GM18526 (cell line): ENCODE measurements around the gene ATRX.

ENCODE experiments used
- POLR2A ChIP-seq: IDR thresholded peaks from 3 replicates; pipeline ENCODE4 v1.6.1; 2011; ENCODE audit not compliant: insufficient read length; ENCODE audit errors: extremely low read depth

Gene ATRX

DNA sequence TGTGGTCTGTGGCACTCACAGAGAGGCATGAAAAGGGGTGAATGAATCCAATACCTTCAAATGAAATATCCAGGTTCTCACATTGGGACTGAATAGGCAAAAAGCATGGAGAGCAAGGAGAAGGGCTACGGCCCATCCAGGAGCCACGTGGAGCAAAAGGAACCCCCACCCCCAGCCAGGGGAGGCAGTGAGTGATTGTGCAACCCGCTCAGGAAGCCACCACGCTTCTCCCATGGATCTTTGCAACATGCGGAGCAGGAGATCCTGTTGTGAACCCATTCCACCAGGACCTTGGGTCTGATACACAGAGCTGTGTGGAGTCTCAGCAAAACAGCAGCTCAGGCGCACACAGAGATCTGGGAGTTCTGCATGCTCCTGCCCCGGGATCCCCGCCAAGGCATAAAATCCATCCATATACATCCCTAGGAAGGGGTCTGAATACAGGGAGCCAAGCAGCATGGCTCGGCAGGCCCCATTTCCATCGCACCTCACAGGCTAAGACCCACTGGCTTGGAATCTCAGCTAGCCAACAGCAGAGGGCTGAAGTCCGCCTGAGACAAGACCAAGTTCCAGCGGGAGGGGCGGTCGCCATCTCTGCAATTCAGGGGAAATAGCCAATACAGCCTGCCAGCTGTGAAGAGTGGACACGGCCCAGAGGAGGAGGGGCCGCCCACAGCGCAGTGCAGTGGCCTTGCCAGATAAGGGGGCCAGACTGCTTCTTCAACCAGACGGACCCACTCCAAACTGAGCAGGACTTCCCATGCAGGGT is 258.6 kb downstream of the ATRX start:
- no peak for TF ChIP-seq POLR2A

DNA sequence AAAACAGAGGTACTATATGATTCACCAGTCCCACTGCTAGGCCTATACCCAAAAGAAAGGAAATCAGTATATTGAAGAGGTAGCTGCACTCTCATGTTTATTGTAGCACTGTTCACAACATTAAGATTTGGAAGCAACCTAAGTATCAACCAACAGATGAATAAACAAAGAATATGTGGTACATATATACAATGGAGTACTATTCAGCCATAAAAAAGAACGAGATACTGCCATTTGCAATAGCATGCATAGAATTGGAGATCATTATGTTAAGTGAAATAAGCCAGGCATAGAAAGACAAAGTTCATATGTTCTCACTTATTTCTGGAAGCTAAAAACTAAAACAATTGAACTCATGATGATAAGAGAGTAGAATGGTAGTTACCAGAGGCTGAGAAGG is 266.3 kb downstream of the ATRX start:
- TF ChIP-seq POLR2A, result no peak

GRCh38 chrX:77514177-77514576 is 271.8 kb downstream of the ATRX start:
- no peak for TF ChIP-seq POLR2A

DNA sequence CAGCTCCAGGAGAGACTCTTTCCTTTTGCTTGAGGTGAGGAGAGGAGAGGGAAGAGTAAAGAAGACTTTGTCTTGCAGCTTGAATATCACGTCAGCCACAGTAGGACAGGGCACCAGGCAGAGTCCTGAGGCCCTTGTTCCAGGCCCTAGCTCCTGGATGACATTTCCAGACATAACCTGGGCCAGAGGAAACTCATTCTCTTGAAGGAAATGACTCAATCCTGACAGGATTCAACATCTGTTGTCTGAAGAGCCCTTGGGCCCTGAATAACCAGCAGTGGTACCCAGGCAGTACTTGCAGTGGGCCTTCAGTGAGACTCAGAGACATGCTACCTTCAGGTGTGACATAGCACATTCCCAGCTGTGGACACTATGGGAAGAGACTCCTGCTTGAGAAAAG is 276.0 kb downstream of the ATRX start:
- no peak for TF ChIP-seq POLR2A

DNA sequence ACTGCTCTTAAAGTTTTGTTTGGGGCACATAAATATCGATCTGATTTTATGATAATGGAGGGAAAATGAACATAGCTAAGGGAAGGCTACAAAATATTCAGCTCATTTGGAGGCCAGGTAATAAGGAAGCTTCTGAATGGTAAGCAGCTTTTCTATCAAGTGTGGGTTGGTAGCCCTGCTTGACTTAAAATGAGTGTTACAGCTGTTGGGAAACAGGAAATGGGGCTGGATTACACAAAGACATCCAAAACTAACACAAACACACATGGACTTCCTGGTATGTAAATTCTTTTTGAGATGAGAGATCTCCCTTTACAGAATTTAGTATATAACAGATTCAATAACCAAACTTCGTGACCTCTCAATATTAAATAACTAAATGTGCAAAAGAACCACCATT is 280.8 kb downstream of the ATRX start:
- no peak for TF ChIP-seq POLR2A

DNA sequence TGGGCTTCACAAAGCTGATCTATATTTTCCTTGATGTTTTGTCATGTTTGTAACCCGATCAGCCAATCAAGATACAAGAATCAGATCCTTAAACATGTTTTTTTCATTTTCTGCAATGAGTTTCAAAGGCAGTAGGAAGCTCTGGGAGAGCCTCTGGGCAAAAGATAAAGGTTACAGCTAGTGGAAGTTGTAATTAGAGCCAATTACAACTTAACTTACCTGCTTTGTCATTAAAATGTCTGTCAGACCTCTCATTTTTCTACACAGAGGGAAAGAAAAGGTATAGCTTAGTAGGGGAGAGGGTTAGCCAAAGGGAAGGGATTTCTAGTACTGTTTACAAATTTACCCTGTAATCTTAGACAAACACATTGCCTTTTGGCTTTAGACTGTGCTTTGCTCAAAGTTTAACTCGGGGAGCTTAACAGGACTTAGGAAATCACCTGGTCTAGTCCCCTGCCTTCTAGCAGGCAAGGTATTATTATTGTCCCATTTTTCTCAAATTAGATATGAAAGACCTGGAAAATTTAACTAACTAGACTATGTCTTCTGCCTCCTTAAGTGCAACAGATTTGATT is 283.0 kb downstream of the ATRX start:
- TF ChIP-seq POLR2A, result no peak

DNA sequence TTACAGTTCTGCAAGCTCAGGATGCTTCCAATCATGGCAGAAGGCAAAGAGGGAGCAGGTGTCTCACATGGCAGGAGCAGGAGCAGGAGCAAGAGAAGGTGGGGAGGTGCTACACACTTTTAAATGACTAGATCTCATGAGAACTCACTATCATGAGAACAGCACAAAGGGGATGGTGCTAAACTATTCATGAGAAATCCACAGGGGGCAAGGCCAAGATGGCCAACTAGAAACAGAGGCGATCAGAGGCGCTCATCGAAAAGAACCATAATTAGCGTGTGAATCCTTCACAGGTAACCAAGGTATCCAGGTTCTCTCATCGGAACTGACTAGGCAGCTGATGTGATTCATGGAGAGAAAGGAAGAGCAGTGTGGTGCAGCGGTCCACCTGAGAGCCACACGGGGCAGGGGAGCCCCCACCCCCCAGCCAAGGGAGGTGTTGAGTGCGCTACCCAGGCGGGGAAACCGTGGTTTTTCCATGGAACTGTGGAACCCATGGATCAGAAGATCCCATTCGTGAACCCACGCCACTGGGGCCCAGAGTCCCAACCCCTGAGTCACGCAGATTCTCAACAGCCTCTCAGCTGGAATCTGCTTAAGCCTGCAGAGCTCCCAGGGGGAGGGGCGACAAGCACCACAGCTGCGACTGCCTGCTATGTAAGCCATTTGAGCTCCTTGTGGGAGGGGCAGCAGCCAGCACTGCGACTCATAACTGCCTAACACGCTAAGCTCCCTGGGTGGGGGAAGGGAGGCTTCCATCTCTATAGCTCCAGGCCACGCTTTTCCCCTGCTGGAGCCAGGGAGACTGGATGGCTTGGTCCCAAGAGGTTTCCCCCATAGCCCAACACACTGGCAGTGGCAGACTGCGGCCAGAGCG is 292.1 kb downstream of the ATRX start:
- no peak for TF ChIP-seq POLR2A

DNA sequence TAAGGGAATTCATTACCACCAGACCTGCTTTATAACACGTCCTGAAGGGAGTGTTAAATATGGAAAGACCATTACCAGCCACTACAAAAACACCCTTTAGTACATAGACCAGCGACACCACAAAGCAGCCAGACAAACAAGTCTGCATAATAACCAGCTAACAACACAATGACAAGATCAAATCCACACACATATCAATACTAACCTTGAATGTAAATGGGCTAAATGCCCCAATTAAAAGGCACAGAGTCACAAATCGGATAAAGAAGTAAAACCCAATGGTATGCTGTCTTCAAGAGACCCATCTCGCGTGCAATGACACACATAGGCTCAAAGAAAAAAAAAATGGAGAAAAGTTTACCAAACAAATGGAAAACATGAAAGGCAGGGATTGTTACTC is 302.0 kb downstream of the ATRX start:
- TF ChIP-seq POLR2A, result no peak

GRCh38 chrX:77455437-77455836 is 330.6 kb downstream of the ATRX start:
- TF ChIP-seq POLR2A, result no peak
